ENCODE results near the gene PLCB1.
A peak's percentile ranks its signal among the peaks of the same experiment; 100 is the strongest.

PLCB1 gene

GRCh38 chr20:8532169-8532568 is 400.1 kb downstream of the PLCB1 start:
- DNase-seq (ENCODE audit: low read depth, low spot score), result no peak
- no peak overlapping the region for H3K4me3 ChIP-seq (ENCODE audit: low read length)

DNA sequence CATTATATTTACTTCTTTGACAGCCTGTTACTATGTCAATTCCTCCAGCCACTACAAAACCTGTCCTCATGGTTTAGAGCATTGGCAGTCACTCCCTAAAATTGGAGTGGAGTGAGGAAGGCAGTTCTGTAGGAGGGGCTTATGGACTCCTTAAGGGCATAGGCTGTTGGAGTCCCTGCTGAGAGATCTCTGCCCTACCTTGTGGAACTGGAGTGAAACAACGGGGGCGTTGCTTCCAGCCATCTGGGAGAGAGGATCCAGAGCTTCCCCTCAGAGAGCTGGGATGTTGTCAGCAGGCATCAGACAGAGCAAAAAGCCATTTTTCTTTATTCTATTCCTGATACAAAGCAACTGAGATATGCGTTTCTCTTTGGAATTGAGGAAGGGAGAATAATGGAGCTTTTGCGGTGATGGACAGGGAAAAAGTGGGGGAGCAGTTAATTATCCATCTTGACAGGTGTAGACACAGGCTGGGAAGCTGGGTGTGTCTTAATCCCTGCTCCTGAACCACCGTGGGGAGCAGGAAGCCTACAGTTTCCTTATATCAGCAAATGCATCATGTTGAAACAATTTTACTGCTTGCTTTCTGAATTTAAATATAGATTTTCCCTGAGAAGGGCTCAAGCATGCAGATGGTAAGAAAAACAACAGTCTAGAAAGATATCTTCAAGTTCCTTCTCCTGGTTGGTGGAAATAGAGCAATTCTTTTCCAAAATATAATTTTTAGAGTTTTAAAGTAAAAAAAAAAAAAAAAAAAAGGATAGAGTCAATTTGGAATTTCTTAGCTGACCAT is 402.5 kb downstream of the PLCB1 start:
- no peak overlapping the region for H3K4me3 ChIP-seq (ENCODE audit: low read length)
- DNase-seq (ENCODE audit: low read depth, low spot score), result no peak

DNA sequence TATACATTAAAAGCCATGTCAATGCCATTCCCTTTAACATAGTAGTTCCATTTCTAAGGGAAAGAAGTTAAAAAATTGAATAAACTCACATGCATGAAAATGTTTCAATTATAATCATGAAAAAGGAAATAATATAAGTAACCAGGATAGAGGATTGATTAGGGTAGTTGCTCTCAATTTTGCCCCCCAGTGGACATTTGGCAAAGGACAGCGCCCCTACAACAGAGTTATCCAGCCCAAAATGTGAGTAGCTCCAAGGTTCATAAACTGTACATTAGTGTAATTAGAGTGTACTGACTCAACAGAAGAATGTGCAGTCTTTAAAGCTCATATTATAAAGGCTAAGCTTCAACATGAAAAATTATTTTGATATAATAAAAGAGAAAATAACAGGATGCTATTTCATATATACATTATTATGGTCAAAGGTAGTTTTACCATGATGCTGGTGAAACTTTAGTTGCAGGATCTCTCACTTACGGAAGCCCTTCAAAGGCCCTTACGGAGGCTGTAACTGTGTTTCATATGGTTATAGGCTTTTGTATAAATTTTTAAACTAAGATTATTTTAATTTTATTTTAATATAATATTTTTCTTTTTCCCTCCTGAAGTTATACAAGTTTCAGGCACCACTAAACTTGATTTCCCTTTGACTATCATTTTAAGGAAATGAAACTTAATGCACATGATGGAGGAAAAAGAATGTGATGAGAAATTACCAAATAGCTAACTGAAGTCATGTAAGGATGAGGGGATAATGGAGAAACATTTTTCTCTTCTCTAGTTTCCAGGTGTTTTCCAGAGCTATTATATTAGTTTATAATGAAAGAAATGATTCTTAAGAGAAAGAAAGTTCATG is 403.6 kb downstream of the PLCB1 start:
- DNase-seq (ENCODE audit: low read depth, low spot score), result peak; percentile 3
- no peak overlapping the region for H3K4me3 ChIP-seq (ENCODE audit: low read length)

GRCh38 chr20:8536262-8536618 is 404.2 kb downstream of the PLCB1 start:
- DNase-seq (ENCODE audit: low read depth, low spot score), result peak; percentile 8

GRCh38 chr20:8540466-8540865 is 408.4 kb downstream of the PLCB1 start:
- H3K4me3 ChIP-seq (ENCODE audit: low read length), result no peak overlapping the region
- no peak for DNase-seq (ENCODE audit: low read depth, low spot score)

More at GRCh38 chr20:8536262-8536618, 404.2 kb downstream of the PLCB1 start:
- H3K4me3 ChIP-seq (ENCODE audit: low read length), result no peak overlapping the region

GRCh38 chr20:8542110-8542486 is 410.0 kb downstream of the PLCB1 start:
- no peak for DNase-seq (ENCODE audit: low read depth, low spot score)
- H3K4me3 ChIP-seq (ENCODE audit: low read length), result no peak overlapping the region

- DNase-seq (ENCODE audit: low read depth, low spot score), result no peak
These were observed 413.1 kb downstream of the PLCB1 start for GRCh38 chr20:8545212-8545611.

DNA sequence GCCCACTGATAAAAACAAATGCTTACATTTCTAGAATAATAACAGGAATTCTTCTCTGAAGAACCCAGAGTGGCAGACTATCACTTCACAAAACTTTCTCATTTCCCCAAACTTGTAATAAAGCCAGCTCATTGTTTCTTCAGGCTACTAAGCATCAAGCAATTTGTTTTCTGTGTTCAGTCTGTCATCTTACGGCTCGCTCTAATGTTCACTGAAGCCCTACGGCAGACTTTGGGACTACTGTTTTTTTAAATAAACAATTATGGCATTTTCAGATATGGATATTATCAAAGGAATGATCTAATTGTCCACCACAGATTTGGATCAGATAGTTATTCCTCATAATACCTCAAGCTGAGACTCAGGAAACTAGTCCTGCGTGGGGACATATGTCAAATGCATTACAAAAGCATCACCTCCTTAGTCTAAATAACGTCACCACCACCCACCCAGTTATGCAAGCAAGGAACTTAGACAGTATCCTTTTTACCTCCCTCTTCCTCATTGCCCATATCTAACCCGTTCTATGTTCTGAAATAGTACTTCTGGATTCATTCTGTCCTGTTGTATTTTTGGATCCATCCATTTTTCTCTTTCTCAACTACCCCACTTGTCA is 415.1 kb downstream of the PLCB1 start:
- no peak for DNase-seq (ENCODE audit: low read depth, low spot score)
- no peak overlapping the region for H3K4me3 ChIP-seq (ENCODE audit: low read length)

More at GRCh38 chr20:8545212-8545611, 413.1 kb downstream of the PLCB1 start:
- H3K4me3 ChIP-seq (ENCODE audit: low read length), result no peak overlapping the region

GRCh38 chr20:8547968-8548588 is 416.0 kb downstream of the PLCB1 start:
- no peak for DNase-seq (ENCODE audit: low read depth, low spot score)
- H3K4me3 ChIP-seq (ENCODE audit: low read length), result no peak overlapping the region

- H3K4me3 ChIP-seq (ENCODE audit: low read length), result no peak overlapping the region
- no peak for DNase-seq (ENCODE audit: low read depth, low spot score)
These were observed 417.1 kb downstream of the PLCB1 start for GRCh38 chr20:8549192-8549591.

DNA sequence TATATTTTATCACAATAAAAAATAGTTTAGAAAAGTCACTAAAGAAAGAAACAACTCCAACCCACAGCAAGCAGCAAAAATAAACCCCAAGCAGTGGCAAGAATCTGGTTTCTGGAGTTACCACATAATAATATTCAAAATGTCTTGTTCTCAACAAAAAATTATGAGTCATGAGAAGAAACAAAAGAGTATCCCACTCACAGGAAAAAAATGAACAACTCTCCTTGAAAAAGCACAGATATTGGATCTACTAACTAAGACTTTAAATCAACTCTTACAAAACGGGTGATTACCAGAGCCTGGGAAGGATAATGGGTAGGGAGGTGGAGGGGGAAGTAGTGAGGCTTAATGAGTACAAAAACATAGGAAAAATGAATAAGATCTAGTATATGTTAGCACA is 425.6 kb downstream of the PLCB1 start:
- DNase-seq (ENCODE audit: low read depth, low spot score), result no peak
- no peak overlapping the region for H3K4me3 ChIP-seq (ENCODE audit: low read length)

DNA sequence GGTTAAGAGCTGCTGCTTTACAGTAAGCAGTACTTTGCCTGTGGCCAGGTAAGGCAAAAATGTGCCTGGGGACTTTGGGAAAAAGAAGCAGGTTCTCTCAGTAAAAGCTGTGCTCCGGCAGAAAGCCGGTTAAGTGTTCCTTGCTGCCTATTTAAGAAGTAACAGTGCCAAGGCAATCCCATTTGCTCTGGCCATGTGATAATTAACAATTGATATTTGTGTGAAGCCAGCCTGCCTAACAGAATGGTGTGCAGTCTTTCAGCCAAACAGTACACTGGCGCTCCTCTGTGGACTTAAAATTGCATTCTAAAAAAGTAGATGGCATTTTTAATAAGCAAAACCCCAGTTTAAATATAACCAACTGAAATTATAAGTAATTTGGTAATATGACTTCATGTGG is 430.3 kb downstream of the PLCB1 start:
- H3K4me3 ChIP-seq (ENCODE audit: low read length), result no peak overlapping the region
- no peak for DNase-seq (ENCODE audit: low read depth, low spot score)

GRCh38 chr20:8568075-8568474 is 436.0 kb downstream of the PLCB1 start:
- DNase-seq (ENCODE audit: low read depth, low spot score), result no peak
- H3K4me3 ChIP-seq (ENCODE audit: low read length), result no peak overlapping the region

GRCh38 chr20:8569766-8570165 is 437.7 kb downstream of the PLCB1 start:
- no peak for DNase-seq (ENCODE audit: low read depth, low spot score)
- H3K4me3 ChIP-seq (ENCODE audit: low read length), result no peak overlapping the region

DNA sequence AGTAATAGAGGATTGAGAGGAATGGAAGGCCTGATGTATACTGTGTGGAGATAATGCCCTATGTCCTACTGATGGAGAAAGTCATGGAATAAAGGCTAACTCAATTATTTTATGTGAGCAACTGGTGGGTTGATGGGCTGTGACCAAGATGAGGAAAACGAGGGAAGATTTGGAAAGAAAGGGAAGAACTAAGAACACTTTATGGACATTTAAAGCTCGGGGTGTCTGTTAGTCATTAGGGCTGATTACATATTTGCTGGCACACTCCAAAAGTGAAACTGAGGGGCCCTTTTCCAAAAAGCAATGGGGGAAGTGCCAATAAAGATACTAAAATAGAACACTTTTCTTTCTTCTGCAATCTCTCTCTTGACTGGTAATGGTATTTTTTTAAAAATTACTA is 439.5 kb downstream of the PLCB1 start:
- no peak for DNase-seq (ENCODE audit: low read depth, low spot score)
- no peak overlapping the region for H3K4me3 ChIP-seq (ENCODE audit: low read length)

DNA sequence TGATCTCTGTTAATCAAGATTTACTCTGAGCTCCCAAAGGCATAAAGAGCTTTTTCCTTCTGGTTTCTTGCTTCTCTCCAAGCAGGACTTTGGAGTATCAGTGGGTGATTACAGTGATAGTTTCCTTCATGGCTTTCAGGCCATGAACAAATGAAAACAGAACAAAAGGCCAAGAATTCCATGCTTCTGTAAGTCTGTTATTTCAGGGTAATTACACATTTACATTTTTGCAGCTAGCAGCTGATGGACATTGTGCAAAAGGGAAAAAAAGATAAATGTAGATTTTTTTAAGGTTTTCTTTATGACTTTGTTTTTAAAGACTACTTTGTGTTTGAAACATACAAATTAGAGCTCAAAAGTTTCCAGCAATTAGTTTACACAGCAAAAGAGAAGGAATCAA is 441.6 kb downstream of the PLCB1 start:
- DNase-seq (ENCODE audit: low read depth, low spot score), result no peak
- no peak overlapping the region for H3K4me3 ChIP-seq (ENCODE audit: low read length)

GRCh38 chr20:8575114-8575513 is 443.0 kb downstream of the PLCB1 start:
- DNase-seq (ENCODE audit: low read depth, low spot score), result no peak
- H3K4me3 ChIP-seq (ENCODE audit: low read length), result no peak overlapping the region

DNA sequence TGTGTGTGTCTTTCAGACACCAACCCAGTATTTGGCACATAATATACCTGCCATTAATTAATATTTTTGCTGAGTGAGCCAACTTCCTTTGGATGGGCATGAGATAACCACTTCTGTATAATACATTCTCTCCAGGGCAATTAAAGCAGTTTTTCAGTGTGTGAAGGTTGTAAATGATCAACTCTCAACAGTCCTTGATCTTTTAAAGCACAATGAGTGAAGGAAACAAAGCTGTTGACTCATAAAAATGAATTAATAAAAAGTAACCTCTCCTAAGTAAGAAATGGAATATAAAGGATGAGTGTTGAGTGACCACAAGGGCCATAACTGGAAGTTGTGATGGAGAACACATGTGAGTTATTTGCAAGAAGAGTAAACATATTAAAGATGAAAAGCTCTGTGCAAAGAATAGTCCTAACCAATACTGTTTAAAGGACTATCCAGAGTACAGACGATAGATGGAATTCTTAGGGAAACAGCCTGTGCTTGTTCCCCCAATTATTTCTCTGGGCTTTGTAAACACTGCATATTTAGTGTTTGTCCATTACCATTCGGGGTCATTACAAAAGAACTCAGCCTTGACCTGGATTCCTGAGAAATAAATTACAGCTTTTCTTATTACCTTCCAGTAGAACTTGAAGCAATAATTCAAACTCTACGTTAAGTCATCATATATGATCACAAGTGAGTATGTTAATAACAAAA is 446.2 kb downstream of the PLCB1 start:
- no peak for DNase-seq (ENCODE audit: low read depth, low spot score)
- H3K4me3 ChIP-seq (ENCODE audit: low read length), result no peak overlapping the region

GRCh38 chr20:8579035-8579434 is 447.0 kb downstream of the PLCB1 start:
- no peak overlapping the region for H3K4me3 ChIP-seq (ENCODE audit: low read length)
- DNase-seq (ENCODE audit: low read depth, low spot score), result no peak

Measured in Jurkat, Clone E6-1 (cell line).